EH (cell line): Measurements from ENCODE around the gene FHL2.
A peak's percentile ranks its signal among the peaks of the same experiment; 100 is the strongest.
"Not testable (repeated sequence)": the region's sequence is repeated elsewhere in the genome, so short reads cannot be mapped to it uniquely, and the experiment has no call there.

ENCODE experiments used
- DNase-seq: peaks from one replicate; pipeline ENCODE4 v3.0.0-alpha.2; 2015; ENCODE audit warnings: low read depth

Gene FHL2

GRCh38 chr2:105338020-105338385 is 60.8 kb downstream of the FHL2 start:
- peak; percentile 15 for DNase-seq

- DNase-seq = peak; percentile 85
Measured at GRCh38 chr2:105337122-105338019, 61.5 kb downstream of the FHL2 start, which contains the start of gene C2orf49. Gene C2orf49 (plus strand): TSS chr2:105337540. CDS start chr2:105337588, 48 bp downstream.

GRCh38 chr2:105336786-105337121 is 62.1 kb downstream of the FHL2 start:
- DNase-seq = no peak

GRCh38 chr2:105335469-105335868 is 63.4 kb downstream of the FHL2 start:
- DNase-seq = no peak

GRCh38 chr2:105334211-105334610 is 64.6 kb downstream of the FHL2 start:
- DNase-seq = no peak

- no peak for DNase-seq
Measured at GRCh38 chr2:105330681-105331375, 68.0 kb downstream of the FHL2 start.

GRCh38 chr2:105329561-105330495 is 69.0 kb downstream of the FHL2 start, which contains the start of gene TGFBRAP1:
Gene TGFBRAP1 (minus strand): TSS chr2:105329735. CDS start chr2:105308301, 21,434 bp downstream.
- peak; percentile 64 for DNase-seq

GRCh38 chr2:105329197-105329554 is 69.7 kb downstream of the FHL2 start:
- DNase-seq = peak; percentile 5

GRCh38 chr2:105328281-105329196 is 70.3 kb downstream of the FHL2 start:
- DNase-seq = peak; percentile 78

- peak; percentile 11 for DNase-seq
Measured at GRCh38 chr2:105327690-105328089, 71.2 kb downstream of the FHL2 start.

- DNase-seq = not testable (repeated sequence)
Measured at GRCh38 chr2:105327271-105327670, 71.6 kb downstream of the FHL2 start.

- peak; percentile 92 for DNase-seq
Measured at GRCh38 chr2:105325389-105325963, 73.4 kb downstream of the FHL2 start.

GRCh38 chr2:105324732-105325131 is 74.1 kb downstream of the FHL2 start:
- peak; percentile 90 for DNase-seq

- no peak for DNase-seq
Measured at GRCh38 chr2:105324101-105324500, 74.8 kb downstream of the FHL2 start.

GRCh38 chr2:105323111-105323510 is 75.7 kb downstream of the FHL2 start:
- no peak for DNase-seq

- peak; percentile 60 for DNase-seq
Measured at GRCh38 chr2:105321875-105322646, 76.8 kb downstream of the FHL2 start.

- peak; percentile 11 for DNase-seq
Measured at GRCh38 chr2:105320651-105321215, 78.1 kb downstream of the FHL2 start.

GRCh38 chr2:105317937-105318336 is 80.9 kb downstream of the FHL2 start:
- DNase-seq = no peak

GRCh38 chr2:105315314-105315713 is 83.5 kb downstream of the FHL2 start:
- peak; percentile 28 for DNase-seq
